ENCODE results near the gene RENBP.

The RENBP gene

GRCh38 chrX:153925739-153926551, 18.5 kb downstream of the RENBP start, which contains the start of gene ARHGAP4:
TSS of gene ARHGAP4 (minus strand) at chrX:153926264. CDS start at chrX:153926202, 62 bp downstream.
- H3K4me3 ChIP-seq (ENCODE audit: control insufficient read depth, low read depth, low read length) = no peak within 1 kb of the TSS
- no peak for TF ChIP-seq CTCF (conservative IDR thresholded peaks at IDR 0.05; ENCODE audit: control insufficient read depth, insufficient read depth, low read depth, low read length)
- no peak for DNase-seq (ENCODE audit: low read depth)

GRCh38 chrX:153925387-153925738, 19.1 kb downstream of the RENBP start:
- no peak for TF ChIP-seq CTCF (conservative IDR thresholded peaks at IDR 0.05; ENCODE audit: control insufficient read depth, insufficient read depth, low read depth, low read length)
- no peak for DNase-seq (ENCODE audit: low read depth)
- H3K4me3 ChIP-seq (ENCODE audit: control insufficient read depth, low read depth, low read length) = no peak overlapping the region

DNA sequence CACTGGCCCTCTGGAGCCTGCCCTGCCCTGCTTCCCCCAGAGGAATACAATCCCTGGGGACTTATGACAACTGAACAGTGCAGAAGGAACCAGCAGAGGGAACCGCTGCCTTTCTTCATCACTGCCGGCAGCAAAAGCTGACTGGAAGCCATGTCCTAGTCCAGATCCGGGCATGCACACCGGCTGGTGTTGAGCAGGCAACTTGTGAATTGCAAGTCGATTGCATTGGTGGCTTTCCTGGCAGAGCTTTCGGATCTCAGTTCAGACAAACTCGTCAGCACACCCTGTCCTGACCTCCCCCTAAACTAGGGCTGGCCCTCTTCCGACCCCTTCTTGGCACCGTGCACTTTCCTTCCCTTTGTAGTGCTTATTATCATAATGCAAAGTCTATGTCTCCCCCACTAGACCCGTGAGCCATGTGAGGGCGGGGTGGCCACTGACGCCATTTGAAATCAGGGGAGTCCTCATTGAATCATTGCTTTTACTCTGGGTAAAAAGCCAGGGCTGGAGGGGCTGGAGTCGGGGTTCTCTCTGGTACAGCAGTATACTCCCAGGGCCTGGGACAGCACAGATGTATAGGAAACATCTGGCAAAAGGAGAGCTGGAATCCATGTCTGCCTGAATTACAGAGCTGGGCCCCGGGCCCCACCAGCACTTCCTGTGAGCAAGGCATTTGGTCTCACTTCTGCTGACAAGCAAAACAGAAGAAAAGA, 20.1 kb downstream of the RENBP start:
- TF ChIP-seq CTCF (conservative IDR thresholded peaks at IDR 0.05; ENCODE audit: control insufficient read depth, insufficient read depth, low read depth, low read length) = peak; percentile 8
- DNase-seq (ENCODE audit: low read depth) = peak; percentile 33
- H3K4me3 ChIP-seq (ENCODE audit: control insufficient read depth, low read depth, low read length) = no peak overlapping the region

DNA sequence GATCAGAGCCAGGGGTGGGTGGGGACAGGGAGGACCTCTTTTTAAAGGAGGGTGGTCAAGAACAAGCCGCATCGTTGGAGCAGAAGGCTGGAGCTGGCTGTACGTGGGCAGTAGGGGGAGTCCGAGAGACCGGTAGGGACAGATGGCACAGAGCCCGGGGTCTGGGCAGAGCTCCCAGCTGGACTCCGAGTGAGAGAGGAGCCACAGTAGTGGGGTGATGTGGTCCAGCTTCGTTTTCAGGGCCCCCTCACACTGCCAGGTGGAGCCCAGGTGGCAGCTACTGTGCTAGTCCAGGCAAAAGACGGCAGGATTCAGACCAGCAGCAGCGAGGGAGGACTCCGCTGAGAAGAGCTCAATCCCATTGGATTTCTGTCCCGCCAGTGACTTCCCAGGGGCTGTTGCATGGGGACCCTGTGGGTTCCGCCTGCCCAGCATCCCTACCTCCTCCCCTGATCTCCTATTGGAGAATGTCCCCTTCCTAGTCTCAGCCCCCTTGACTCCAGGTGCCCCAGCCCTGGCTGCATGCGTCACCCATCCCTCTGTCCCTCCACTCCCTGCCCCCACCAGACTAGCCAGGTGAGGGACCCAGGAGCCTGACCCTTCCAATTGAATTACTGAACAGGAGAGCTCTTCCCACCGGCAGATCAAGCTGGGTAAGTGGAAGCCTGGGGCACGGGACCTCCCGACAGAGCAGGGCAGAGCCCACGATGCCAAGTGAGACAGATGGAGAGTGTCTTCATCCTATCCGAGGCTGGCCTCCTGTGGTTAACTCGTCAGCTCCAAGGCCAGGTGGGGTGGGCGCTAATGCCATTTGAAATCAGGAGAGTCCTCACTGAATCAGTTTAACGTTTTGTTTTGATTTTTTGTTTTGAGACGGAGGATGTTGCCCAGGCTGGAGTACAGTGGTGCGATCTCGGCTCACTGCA, 21.2 kb downstream of the RENBP start:
- peak; percentile 66 for DNase-seq (ENCODE audit: low read depth)
- H3K4me3 ChIP-seq (ENCODE audit: control insufficient read depth, low read depth, low read length) = no peak overlapping the region
- peak; percentile 60 for TF ChIP-seq CTCF (conservative IDR thresholded peaks at IDR 0.05; ENCODE audit: control insufficient read depth, insufficient read depth, low read depth, low read length)

DNA sequence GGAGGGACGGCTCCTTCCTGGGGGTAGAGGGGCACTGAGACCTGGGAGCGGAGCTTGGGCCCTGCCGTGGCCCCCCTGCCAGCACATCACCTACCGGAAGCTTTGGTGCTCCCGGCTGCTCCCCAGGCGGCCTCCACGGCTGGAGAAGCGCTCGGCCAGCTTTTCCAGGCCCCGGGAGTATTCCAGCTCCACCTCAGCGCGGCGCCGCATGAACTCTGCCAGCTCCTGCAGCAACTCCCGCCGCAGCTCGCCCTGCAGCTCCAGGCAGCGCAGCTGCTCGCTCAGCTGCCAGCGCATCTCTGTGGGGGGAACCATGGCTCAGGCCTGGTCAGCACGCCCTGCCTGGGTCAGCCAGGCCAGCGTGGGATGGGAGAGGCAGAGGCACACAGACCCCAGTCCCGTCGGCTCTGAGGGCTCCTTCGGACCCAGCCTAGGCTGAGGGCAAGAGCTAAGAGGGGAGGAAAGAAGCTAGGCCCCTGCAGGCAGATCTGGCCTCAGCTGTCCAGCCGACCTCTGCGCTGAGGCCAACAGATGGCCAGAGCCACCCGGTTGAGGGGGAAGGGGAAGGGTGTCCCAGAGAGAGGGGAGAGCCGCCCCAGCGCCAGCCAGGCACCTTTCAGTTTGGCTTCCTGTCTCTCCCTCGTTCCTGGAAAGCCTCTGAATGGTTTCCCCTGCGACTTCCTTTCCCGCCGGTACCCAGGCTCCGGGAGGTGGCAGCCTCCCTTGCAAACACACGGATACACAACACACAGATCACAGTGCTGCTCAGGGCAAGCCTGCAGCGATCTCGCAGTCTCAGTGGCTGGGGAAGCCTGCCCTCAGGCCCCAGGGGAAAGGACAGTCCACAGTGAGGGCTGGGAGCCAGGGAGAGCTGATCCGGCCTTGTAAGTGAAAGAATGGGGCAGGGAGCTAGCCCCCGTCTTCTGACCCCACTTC, 22.7 kb downstream of the RENBP start:
- TF ChIP-seq CTCF (conservative IDR thresholded peaks at IDR 0.05; ENCODE audit: control insufficient read depth, insufficient read depth, low read depth, low read length) = no peak
- no peak overlapping the region for H3K4me3 ChIP-seq (ENCODE audit: control insufficient read depth, low read depth, low read length)
- DNase-seq (ENCODE audit: low read depth) = no peak

Measured in fibroblast of mammary gland (primary cell).